Measurements from ENCODE around the gene HDDC3.

DNA sequence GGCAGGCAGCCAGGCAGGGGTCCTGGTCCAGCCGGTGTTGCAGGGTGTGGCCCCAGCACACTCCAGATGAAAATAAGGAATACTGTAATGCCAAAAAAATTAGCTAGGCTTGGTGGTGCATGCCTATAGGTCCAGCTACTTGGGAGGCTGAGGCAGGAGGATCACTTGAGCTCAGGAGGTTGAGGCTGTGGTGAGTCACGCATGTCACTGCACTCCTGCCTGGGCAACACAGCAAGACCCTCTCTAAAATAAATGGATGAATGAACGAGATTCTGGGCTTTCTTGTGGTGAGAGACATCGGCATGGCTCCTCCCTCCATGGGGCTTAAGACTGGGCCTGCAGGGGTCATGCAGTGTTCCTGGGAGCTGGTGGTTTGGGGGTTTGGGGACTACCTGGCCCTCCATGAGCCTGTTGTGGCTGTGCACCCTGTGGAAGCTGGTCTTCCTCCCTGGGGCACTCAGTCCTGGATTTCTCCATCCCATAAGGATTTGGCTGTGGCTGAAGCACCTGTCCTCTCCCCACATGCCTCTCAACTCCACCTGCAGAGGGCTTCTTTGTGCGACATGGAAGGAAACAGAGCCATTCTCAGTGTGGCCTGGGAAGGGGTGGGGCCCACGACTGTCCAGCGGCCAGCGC, 14.7 kb upstream of the HDDC3 start:
- TF ChIP-seq, protein P1, sequence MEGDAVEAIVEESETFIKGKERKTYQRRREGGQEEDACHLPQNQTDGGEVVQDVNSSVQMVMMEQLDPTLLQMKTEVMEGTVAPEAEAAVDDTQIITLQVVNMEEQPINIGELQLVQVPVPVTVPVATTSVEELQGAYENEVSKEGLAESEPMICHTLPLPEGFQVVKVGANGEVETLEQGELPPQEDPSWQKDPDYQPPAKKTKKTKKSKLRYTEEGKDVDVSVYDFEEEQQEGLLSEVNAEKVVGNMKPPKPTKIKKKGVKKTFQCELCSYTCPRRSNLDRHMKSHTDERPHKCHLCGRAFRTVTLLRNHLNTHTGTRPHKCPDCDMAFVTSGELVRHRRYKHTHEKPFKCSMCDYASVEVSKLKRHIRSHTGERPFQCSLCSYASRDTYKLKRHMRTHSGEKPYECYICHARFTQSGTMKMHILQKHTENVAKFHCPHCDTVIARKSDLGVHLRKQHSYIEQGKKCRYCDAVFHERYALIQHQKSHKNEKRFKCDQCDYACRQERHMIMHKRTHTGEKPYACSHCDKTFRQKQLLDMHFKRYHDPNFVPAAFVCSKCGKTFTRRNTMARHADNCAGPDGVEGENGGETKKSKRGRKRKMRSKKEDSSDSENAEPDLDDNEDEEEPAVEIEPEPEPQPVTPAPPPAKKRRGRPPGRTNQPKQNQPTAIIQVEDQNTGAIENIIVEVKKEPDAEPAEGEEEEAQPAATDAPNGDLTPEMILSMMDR (conservative IDR thresholded peaks at IDR 0.05; ENCODE audit: low read depth, low read length) = no peak
- no peak for TF ChIP-seq EZH2phosphoT487 (IDR thresholded peaks at IDR 0.05; ENCODE audit: borderline replicate concordance, low read length)
- no peak for TF ChIP-seq EZH2 (IDR thresholded peaks at IDR 0.05; ENCODE audit: low read length, unreplicated experiment)
